Chondrocyte (in vitro differentiated cells): ENCODE results near the gene RPL13A. TPM values are rescaled to one million over a fixed set of nuclear protein-coding genes. Genes with fewer than 3 reads are reported as not detected.
"Not testable (repeated sequence)": the region's sequence is repeated elsewhere in the genome, so short reads cannot be mapped to it uniquely, and the experiment has no call there.

ENCODE experiments used
- DNase-seq: peaks from one replicate; pipeline ENCODE4 v3.0.0; 2021; ENCODE audit warnings: mixed read lengths, low spot score
- H3K27ac Mint-ChIP-seq: one replicate; pipeline ENCODE4 v1.8.0; 2021; ENCODE audit warnings: mild to moderate bottlenecking, moderate library complexity, mixed read lengths; ENCODE audit not compliant: unreplicated experiment
- H3K27me3 Mint-ChIP-seq: 2 replicates; pipeline ENCODE4 v1.8.0; 2021; ENCODE audit warnings: low read depth, mixed read lengths
- H3K36me3 Mint-ChIP-seq: 2 replicates; pipeline ENCODE4 v1.8.0; 2021; ENCODE audit warnings: low read depth, mixed read lengths
- H3K4me1 Mint-ChIP-seq: 2 replicates; pipeline ENCODE4 v1.8.0; 2021; ENCODE audit warnings: low read depth, mild to moderate bottlenecking, mixed read lengths
- H3K4me3 Mint-ChIP-seq: one replicate; pipeline ENCODE4 v1.8.0; 2021; ENCODE audit warnings: mild to moderate bottlenecking, moderate library complexity, mixed read lengths; ENCODE audit not compliant: unreplicated experiment
- H3K9me3 Mint-ChIP-seq: 2 replicates; pipeline ENCODE4 v1.8.0; 2021; ENCODE audit warnings: low read depth, mixed read lengths
- CTCF ChIP-seq: fragments of 200-600 bp; sonication (generic); IDR thresholded peaks from 2 replicates; pipeline ENCODE4 v1.5.0; 2021; ENCODE audit warnings: antibody characterized with exemption, mild to moderate bottlenecking, moderate library complexity
- total RNA-seq: library from RNA; stranded (reverse); gene quantifications from 3 replicates; pipeline ENCODE4 v1.2.1, GENCODE V29; 2021

Gene RPL13A
- total RNA-seq, 1 donor from 2014 or later: 1,602 TPM

GRCh38 chr19:49459388-49459787 lies 28.0 kb upstream of the RPL13A start:
- no peaks in the 10 kb centered on the region for H3K4me1 Mint-ChIP-seq
- no peaks in the 10 kb centered on the region for H3K36me3 Mint-ChIP-seq
- no peaks in the 10 kb centered on the region for H3K9me3 Mint-ChIP-seq
- H3K4me3 Mint-ChIP-seq: no peak overlapping the region
- H3K27ac Mint-ChIP-seq: no peak overlapping the region
- H3K27me3 Mint-ChIP-seq: no peaks in the 10 kb centered on the region
- no peak for TF ChIP-seq CTCF
- DNase-seq: no peak

DNA sequence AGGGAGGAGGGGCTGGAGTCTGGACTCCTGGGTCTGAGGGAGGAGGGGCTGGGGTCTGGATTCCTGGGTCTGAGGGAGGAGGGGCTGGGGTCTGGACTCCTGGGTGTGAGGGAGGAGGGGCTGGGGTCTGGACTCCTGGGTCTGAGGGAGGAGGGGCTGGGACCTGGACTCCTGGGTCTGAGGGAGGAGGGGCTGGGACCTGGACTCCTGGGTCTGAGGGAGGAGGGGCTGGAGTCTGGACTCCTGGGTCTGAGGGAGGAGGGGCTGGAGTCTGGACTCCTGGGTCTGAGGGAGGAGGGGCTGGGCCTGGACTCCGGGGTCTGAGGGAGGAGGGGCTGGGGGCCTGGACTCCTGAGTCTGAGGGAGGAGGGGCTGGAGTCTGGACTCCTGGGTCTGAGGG lies 26.3 kb upstream of the RPL13A start:
- not testable (repeated sequence) for H3K4me1 Mint-ChIP-seq, H3K9me3 Mint-ChIP-seq, H3K4me3 Mint-ChIP-seq, H3K27ac Mint-ChIP-seq, H3K27me3 Mint-ChIP-seq, DNase-seq, H3K36me3 Mint-ChIP-seq

DNA sequence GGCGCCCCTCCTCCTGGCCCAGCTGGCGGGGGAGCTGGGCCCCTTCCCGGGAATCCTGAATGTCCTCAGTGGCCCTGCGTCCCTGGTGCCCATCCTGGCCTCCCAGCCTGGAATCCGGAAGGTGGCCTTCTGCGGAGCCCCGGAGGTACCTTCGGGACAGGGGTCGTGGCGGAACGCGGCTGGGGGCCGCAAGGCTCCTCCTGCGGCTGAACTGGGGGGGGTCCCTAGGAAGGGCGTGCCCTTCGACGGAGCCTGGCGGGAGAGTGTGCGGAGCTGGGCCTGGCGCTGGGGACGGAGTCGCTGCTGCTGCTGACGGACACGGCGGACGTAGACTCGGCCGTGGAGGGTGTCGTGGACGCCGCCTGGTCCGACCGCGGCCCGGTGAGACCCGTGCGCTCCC lies 25.8 kb upstream of the RPL13A start:
- Mint-ChIP-seq H3K9me3 (no peaks in the 10 kb centered on the region), H3K4me3 (no peak overlapping the region), H3K4me1 (no peaks in the 10 kb centered on the region), H3K27me3 (no peaks in the 10 kb centered on the region), H3K36me3 (no peaks in the 10 kb centered on the region), H3K27ac (no peak overlapping the region)
- no peak for TF ChIP-seq CTCF
- no peak for DNase-seq

GRCh38 chr19:49462492-49462891 lies 24.9 kb upstream of the RPL13A start:
- no peaks in the 10 kb centered on the region for H3K9me3 Mint-ChIP-seq
- no peaks in the 10 kb centered on the region for H3K27me3 Mint-ChIP-seq
- DNase-seq: no peak
- TF ChIP-seq CTCF: no peak
- no peaks in the 10 kb centered on the region for H3K4me1 Mint-ChIP-seq
- no peak overlapping the region for H3K27ac Mint-ChIP-seq
- H3K4me3 Mint-ChIP-seq: no peak overlapping the region
- no peaks in the 10 kb centered on the region for H3K36me3 Mint-ChIP-seq

DNA sequence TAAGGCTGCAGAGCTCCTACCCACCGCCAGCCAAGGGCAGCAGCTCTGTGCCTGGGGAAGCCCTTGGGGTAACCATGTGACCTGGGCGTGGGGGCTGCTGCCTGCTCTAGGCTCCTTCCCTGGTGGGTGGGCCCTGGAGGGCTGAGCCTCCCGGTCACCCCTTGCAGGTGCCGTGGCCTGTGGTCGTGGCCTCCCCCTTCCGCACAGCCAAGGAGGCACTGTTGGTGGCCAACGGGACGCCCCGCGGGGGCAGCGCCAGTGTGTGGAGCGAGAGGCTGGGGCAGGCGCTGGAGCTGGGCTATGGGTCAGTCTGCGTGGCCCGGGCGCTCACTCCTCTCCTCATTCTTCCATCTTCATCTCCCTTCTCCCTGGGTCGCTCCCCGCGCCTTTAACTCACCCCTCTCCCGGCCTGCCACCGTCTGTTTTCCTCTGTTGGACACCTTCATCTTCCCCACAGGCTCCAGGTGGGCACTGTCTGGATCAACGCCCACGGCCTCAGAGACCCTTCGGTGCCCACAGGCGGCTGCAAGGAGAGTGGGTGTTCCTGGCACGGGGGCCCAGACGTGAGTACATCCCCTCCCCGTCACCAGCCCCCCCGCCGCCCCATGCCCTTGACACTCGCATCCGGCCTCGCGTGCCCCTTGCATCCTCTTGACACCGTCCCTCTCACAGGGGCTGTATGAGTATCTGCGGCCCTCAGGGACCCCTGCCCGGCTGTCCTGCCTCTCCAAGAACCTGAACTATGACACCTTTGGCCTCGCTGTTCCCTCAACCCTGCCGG lies 23.3 kb upstream of the RPL13A start:
- Mint-ChIP-seq H3K27me3 (no peaks in the 10 kb centered on the region), H3K36me3 (peaks cover 4% of the 10 kb centered on the region), H3K27ac (no peak overlapping the region), H3K4me1 (peaks cover 5% of the 10 kb centered on the region), H3K4me3 (no peak overlapping the region), H3K9me3 (no peaks in the 10 kb centered on the region)
- no peak for TF ChIP-seq CTCF
- DNase-seq: no peak

GRCh38 chr19:49465371-49465770 lies 22.0 kb upstream of the RPL13A start:
- peaks cover 5% of the 10 kb centered on the region for H3K36me3 Mint-ChIP-seq
- H3K27me3 Mint-ChIP-seq: no peaks in the 10 kb centered on the region
- H3K9me3 Mint-ChIP-seq: no peaks in the 10 kb centered on the region
- peaks cover 7% of the 10 kb centered on the region for H3K4me1 Mint-ChIP-seq
- no peak overlapping the region for H3K4me3 Mint-ChIP-seq
- DNase-seq: no peak
- H3K27ac Mint-ChIP-seq: no peak overlapping the region
- no peak for TF ChIP-seq CTCF
